ENCODE data around the gene WFDC1.

The WFDC1 gene

DNA sequence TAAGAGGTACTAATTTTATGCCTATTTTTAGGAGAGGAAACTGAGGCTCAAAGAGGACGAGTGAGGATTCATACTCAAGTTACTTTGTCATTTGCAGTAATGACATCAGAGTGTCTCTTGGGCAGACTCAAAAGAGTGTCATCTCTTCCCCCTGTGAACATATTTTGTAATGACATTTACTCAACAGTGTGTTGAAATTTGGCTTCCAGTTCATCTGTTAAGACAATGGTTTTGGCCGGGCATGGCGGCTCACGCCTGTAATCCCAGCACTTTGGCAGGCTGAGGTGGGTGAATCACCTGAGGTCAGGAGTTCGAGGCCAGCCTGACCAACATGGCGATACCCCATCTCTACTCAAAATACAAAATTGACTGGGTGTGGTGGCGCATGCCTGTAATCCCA is 28.9 kb downstream of the WFDC1 start:
- DNase-seq (ENCODE audit: low read depth): no peak

DNA sequence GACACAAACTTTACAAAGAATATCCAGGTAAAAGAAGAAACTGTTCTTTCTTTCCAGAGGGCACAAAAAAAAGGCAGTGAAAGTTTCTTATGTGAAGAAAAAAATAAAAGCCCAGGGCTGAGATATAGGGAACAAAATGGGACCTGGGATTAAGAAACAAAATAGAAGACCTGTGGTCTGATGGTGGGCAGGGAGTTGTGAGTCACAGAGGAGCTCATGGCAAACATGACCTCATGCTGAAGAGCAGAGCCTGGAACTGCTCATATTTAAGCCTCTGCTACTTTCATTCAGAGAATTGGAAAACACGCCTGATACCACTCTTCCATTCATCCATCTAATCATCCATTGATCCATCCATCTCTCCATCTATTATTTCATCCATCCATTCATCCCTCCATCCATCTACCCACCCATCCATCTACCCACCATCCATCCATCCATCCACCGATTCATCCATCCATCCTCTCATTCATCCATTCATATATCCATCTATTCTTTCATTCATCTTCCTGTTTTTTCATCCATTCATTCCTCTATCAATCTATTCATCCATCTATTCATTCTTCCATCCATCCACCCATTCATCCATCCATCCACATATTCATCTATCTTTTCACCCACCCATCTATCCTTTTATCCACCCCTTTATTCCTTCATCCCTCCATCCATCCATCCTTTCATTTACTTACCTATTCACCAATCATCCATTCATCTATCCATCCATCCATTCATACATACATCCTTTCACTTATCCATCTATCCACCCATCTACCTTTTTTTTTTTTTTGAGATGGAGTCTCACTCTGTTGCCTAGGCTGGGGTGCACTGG is 30.0 kb downstream of the WFDC1 start:
- no peak overlapping the region for H3K4me3 ChIP-seq (ENCODE audit: low read depth, low read length)
- TF ChIP-seq, protein P1, sequence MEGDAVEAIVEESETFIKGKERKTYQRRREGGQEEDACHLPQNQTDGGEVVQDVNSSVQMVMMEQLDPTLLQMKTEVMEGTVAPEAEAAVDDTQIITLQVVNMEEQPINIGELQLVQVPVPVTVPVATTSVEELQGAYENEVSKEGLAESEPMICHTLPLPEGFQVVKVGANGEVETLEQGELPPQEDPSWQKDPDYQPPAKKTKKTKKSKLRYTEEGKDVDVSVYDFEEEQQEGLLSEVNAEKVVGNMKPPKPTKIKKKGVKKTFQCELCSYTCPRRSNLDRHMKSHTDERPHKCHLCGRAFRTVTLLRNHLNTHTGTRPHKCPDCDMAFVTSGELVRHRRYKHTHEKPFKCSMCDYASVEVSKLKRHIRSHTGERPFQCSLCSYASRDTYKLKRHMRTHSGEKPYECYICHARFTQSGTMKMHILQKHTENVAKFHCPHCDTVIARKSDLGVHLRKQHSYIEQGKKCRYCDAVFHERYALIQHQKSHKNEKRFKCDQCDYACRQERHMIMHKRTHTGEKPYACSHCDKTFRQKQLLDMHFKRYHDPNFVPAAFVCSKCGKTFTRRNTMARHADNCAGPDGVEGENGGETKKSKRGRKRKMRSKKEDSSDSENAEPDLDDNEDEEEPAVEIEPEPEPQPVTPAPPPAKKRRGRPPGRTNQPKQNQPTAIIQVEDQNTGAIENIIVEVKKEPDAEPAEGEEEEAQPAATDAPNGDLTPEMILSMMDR (conservative IDR thresholded peaks at IDR 0.05; ENCODE audit: low read depth, low read length): no peak
- no peak for DNase-seq (ENCODE audit: low read depth)

More for the DNA sequence above, 28.9 kb downstream of the WFDC1 start:
- TF ChIP-seq, protein P1 (conservative IDR thresholded peaks at IDR 0.05; ENCODE audit: low read depth, low read length): no peak
- H3K4me3 ChIP-seq (ENCODE audit: low read depth, low read length): no peak overlapping the region

DNA sequence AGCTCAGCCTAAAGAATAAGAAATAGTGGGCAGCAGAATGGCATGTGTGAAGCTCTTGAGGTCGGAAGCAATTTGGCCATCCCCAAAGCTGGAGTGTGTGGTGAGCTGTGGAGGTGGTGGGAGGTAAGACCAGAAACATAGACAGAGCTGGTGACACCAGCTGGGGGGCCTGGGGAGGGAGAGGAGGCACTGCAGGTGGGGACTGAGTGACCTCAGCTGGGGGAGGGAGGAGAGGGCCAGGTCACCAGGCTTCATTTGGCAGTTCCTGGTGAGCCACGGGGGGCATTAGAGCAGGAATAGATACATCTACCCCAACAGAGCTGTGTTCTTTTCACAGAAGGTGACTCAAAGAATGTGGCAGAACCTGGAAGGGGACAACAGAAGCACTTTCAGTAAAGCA is 31.9 kb downstream of the WFDC1 start:
- DNase-seq (ENCODE audit: low read depth): no peak
- TF ChIP-seq, protein P1 (conservative IDR thresholded peaks at IDR 0.05; ENCODE audit: low read depth, low read length): no peak
- H3K4me3 ChIP-seq (ENCODE audit: low read depth, low read length): no peak overlapping the region

DNA sequence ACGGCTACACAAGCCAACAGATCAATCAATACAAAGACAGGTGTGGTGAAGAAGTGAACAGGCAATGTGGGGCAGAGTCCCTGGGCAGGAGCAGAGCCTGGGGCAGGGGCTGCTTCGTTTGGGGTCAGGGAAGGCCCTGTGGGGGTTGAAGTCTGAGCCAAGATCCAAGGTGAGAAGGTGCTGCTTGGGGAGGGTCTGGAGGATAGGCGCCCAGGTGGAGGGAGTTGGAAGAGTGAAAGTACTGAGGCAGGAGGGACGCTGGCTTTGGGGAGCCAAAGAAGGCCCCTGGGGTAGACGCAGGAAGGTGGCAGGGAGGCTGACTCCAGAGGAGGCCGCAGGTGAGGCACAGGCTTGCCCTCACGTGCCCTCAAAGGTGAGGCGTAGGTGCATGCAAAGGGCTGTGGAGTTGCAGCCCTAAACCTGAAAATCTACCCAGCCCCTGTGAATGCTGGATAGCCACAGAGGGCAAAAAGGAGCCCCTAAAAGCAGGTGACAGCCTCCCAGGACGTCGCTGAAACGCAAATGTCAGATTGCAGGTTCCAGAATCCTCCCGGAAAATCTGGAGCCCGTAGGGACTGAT is 33.3 kb downstream of the WFDC1 start:
- TF ChIP-seq, protein P1 (conservative IDR thresholded peaks at IDR 0.05; ENCODE audit: low read depth, low read length): no peak
- H3K4me3 ChIP-seq (ENCODE audit: low read depth, low read length): no peak overlapping the region
- DNase-seq (ENCODE audit: low read depth): no peak

DNA sequence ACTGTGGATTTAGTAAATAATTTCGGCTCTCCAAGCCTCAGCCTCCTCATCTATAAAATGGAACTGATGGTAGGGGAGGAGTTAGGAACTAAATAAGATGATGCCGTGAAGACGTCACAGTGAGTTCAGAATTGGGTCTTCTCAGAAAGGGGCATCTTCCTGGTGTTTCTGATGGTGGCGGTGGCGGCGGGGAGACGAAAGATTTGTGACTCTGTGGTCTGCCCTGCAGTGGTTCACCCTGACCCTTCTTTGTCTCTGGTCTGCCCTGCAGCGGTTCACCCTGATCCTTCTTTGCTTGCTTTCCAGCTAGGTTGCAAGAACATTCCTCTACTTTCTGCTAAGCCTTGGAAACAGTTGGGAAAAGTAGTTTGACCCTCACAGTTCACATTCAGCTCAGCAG is 34.3 kb downstream of the WFDC1 start:
- TF ChIP-seq, protein P1 (conservative IDR thresholded peaks at IDR 0.05; ENCODE audit: low read depth, low read length): no peak
- no peak for DNase-seq (ENCODE audit: low read depth)
- H3K4me3 ChIP-seq (ENCODE audit: low read depth, low read length): no peak overlapping the region

DNA sequence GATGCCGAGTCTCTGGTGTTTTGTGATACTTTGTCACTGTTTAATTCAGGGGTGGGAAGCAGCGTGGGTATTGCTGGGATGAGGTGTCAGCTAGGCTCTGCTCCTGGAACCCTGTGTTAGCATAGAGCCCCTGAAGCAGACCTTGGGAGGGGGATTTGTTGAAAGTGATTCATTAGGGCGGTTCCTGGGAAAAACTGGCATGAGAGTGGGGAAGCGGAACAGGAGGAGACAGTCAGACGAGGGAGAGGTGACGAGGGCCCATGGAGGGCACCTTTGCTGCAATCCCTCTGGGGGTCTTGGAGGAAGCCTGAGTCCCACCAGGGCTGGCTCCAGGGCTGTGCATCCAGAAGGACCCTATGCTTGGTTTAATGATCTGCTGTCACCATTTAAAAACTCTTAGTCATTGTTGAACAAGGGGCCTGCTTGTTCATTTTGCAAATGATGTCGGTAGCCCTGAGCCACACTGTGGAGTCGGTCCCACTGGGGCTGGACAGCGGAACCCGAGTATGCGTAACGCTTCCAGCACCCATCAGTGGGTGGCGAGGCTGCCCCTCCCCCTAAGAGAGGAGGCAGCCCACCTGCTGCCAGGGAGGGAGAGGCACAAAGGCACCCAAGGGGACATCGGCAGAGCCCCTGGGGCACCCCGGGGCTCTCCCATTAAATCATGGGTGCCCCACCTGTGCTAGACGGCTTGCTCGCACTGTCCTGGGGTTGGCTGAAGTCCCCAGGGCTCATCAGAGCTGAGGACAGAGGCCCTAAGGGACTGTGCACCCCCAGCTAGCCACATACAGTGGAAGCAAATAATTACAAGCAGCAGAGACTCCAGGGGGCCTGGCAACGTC is 35.4 kb downstream of the WFDC1 start:
- H3K4me3 ChIP-seq (ENCODE audit: low read depth, low read length): no peak overlapping the region
- no peak for DNase-seq (ENCODE audit: low read depth)
- TF ChIP-seq, protein P1 (conservative IDR thresholded peaks at IDR 0.05; ENCODE audit: low read depth, low read length): no peak
